Stimulated activated CD8-positive, alpha-beta memory T cell treated with anti-CD3 and anti-CD28 coated beads, Interleukin-15, amount 100 ng/mL, for 24 hours (primary cell): ENCODE measurements around the gene TSPAN4.

Experiments used
- DNase-seq: peaks from one replicate; pipeline ENCODE4 v3.0.0-alpha.2; 2020; ENCODE audit warnings: low read depth

TSPAN4 gene

DNA sequence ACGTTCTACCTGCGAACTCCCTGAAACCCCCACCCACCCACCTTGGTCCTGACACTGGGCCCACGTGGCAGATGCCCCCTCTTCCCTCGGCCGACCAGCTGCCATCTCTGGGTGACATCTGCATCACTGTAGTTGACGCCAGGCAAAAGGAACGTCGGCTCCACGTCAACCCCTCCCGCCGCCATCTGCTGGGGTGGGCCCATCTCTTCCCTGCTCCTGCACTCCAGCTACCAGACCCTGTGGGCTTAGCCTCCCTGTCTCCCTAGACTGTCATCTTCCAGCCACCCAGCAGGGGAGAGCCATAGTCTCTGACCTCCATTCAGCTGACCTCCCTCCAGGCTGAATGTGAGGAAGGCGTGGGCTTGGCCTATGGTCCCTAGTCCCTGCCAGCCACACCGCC is 46.6 kb downstream of the TSPAN4 start:
- DNase-seq = no peak

DNA sequence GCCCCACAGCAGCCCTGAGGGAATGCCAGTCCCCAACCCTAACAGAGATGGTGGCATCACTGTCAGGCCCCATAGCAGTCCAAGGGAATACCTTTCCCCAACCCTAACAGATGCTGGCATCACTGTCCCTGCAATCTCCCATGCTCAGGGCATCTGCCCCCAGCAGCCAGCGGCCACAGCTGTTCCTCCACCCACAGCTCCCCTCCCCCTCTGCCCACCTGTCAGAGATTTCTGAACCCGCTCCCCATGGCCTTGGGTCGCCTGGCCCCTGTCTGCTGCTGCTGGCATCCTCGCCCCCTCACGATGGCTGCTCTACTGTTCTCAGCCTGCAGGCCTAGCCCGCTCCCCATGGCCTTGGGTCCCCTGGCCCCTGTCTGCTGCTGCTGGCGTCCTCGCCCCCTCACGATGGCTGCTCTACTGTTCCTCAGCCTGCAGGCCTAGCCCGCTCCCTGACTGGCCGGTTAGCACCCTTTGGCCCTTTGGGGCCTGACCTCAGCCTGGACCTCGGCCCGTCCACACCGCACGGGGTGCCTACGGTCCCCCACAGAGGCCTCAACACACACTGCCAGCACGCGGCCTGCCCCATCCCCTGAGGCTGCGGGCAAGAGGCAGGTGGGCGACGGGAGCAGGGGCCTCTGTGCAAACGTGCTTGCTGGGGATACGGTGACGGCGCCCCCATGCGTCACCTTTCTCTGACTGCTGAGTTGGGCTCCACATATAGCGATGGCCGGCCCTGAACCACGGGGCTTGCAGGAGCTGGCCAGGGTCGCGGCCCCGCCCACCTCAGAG is 47.2 kb downstream of the TSPAN4 start:
- DNase-seq = no peak

DNA sequence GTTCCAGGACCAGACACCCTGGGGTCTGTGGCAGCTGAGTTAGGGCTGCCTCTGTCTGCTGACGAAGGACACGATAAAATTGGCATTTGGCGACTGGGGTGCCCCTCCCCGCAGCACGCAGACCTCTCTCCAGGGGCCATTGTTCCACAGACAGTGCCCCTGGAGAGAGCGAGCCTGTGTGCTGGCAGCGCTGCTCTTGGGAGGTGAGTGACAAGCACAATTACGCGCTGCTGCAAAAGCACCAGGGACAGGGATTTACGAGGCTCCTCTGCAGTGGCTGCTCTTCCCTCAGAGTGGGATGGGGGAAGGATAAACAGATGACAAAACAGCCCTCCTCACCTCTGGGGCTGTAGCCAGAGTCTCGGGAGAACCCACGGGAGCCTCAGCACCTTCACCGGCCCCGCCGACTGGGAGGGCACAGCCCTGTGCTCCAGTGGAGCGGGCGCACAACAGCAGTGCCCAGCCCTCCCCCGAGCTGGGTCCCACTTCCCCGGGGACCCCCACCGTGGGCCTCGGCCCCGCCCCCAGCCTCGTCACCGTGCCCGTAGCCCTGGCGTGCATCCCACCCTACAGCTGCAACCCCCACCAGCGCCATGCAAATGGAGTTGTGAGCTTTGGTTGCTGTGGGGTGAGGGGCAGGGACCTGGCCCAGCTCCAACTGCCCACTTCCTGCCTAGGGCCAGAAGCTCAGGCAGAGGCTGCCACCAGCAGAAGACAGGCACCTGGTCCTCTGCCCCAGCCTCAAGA is 48.3 kb downstream of the TSPAN4 start:
- no peak for DNase-seq

DNA sequence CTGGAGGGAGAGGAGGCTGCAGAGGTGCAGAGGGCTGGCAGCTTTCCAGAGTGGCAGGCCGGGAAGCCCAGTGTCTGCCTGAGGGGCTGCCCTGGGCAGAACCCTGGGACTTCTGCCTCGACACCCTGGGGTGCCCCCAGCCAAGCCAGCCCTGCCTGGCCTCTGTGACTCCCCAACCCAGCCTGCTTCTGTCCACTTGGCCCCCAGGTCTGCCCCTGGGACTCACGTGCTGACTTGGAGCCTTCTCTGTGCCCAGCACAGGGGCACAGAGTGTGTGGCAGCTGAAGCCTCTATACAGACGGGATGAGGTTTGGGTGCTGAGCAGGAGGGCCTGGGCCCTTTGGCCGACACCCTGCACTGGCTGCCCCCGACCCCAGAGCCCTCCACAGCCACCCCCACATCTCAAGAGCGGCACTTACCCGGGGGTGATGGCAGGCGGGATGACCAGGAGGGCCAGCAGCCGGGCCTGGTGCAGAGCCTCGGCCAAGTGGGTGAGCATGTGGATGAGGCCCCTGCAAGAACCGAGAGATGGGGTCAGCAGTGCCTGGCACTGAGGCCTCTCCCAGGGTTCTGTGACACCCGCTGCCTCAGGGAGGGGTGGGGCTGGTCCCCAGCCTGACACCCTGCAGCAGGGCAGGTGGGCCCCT is 50.5 kb downstream of the TSPAN4 start:
- no peak for DNase-seq

DNA sequence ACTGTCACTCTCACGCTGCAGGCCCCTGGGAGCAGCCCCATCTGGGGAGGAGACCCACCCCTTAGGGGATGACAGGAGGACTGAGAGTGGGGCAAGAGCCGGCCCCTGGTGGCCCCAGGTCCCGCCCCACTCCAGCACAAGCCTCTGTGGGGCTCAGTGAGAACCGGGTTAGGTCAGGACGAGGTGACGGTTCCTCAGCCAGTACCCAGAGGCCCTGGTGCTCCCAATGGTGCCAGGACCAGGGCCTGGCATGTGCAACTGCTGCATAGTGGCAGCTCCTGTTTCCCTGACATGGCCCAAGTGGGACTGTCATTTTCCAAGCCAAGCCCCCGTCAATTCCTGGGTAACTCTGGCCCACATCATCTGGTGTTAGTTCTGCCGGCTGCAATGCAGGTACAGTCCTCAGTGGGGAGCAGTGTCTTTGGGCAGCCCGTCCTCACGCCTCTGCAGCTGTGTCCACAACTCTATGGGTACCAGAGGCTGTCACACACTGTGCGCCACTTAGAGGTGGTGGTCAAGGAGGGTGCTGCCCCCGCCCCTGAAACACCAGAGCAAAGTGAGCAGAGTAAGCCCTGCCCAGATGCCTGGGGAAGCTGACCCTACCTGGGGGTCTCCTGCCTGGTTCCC is 52.0 kb downstream of the TSPAN4 start:
- no peak for DNase-seq

DNA sequence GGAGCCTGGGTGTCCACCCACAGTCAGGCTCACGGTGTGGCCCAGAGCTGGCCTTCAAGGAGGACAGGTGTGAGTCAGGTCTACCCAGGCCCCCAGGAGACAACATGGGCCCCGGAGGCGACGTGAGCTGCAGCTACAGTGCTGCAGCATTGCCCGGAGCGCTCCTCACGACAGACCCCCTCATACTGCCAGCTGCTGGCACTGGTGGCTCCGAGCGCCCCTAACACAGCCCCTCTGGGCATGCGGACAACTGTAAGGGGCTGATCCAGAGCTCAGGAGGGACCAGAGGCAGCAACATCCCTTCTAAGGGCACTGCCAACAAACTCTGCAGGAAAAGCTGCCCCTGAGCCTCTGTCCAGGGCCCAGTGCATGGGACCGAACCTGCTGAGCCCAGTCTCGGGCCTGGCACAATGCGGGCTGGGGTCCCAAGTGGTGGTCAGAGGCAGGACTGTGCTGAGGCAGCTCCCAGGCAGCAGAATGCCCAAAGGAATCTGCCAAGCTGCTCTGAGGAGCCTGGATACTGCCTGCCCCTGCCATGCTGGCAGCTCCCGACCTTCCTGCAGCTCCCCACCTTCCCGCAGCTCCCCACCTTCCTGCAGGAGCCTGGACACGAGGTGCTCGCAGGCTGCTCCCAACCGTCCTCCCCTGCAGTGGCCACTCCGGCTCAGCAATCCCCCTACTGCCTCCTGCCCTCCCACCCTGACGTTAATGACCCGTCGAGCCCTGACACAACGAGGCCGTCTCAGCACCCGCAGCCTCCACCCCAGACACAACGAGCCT is 52.9 kb downstream of the TSPAN4 start:
- DNase-seq = no peak

DNA sequence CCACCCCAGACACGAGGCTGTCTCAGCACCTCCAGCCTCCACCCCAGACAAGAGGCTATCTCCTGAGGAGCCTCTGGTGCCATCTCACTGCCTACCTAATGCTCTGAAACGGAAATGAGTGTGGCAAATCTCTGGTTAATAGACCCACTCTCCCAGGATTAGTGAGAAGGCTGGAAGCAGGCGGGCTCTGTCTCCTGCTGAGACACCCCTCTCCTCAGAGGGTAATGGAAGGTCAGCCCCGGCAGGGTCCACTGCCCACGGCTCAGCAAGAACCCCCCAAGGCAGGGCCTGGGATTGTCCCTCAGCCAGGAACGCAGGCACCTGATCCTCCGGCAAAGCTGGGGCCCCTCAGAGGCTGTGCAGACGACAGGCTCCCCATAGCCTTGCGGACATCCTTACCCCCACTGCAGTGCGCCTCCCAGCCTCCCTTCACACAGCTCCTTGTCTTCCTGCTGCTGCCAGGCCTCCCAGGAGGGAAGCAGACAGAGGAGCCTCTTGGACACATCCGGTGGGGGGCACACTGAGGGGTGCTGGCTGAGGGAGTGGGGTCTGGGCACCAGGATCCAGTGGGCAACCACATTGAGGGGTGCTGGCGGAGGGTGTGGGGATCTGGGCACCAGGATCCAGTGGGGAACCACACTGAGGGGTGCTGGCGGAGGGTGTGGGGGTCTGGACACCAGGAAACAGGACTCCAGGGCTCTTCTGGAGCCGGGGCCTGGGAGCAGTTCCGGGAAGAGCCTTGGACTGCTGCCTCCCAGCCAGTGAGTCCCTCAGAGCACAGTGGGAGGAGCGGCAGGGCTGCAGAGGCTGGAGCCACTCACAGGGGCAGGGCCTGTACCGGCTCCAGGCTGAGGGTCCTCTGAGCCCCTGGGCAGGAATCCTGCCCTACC is 54.8 kb downstream of the TSPAN4 start:
- no peak for DNase-seq

DNA sequence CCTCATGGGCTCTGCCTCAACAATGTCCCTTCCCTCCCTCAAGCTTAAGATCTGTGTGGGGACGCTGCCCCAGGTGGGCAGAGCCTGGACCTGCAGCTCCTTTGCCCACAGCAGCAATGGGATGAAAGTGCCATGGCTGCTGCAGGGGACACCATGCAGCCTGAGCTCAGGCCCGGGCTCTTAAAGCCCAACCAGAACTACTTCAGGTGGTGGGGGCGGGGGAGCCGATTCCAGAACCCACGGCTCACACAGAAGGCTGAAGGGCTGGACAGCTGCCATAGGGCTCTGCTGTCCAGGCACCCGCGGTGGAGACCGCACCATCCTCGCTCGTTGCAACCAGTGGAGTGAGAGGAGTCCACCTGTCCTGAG is 55.5 kb downstream of the TSPAN4 start:
- DNase-seq = no peak

DNA sequence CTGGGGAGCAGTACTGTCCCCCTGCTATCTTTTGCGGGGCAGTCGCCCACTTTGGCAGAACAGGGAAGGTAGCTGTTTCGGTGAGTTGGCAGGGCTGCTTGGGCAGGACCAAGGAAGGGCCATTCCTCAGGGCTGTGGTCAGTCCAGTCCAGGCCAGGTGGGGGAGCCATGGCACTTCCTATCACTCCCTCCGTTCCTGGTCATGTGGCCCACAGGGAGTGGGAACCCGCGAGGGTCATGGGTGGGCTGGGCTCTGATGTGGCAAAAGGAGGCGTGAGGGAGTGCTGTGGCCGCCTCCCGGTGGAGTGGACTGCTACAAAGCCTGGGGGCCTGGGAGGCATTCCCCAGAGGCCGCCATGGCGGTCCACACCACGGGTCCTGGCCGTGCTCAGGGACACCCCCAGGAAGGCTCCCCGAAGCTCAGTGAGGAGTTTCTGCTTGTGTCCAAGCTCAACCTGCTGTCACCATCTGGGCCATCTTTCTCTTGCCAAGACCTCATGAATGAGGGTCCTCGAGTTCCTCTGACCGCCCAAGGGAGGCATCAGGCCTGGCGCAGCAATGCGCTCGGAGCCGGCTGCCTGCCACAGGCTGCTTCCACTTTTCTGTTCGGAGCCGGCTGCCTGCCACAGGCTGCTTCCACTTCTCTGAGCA is 56.0 kb downstream of the TSPAN4 start:
- no peak for DNase-seq

DNA sequence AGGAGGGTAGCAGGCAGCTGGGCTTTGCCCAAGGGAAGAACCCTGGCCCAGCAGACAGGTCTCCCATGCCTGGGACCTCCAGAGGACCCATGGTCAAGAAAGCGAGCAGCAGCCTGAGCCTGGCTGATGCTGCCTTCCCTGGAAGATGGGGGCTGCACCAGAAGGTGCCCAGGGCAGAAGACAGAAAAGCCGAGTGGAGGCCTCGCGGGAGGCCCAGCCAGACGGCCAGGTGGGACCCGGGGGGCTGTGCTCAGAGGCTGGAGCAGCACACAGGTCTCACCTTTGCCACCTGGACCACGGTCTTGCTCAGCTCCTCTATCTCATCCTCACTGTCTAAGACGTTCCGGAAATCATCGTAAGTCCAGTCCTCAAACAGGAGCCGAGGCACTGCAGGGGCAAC is 57.1 kb downstream of the TSPAN4 start:
- DNase-seq = no peak

DNA sequence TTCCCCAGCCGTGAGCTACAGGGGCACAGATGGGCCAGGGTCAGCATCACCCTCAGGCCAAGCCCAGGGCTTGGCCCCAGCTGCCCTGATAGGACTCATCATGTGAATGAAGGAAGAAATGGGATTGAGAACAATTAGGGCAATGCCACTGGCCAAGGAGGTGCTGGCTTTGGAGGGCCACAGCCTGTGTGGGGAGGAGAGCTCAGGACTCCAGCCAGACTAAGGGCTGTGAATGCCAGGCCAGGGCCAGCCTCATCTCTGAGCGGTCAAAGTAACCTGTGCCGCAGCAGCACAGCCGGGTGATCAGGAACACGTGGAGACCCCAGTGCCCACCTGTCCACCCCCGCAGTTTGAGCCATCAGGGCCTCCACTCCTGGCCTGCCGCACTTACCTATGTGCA is 57.9 kb downstream of the TSPAN4 start:
- DNase-seq = no peak

DNA sequence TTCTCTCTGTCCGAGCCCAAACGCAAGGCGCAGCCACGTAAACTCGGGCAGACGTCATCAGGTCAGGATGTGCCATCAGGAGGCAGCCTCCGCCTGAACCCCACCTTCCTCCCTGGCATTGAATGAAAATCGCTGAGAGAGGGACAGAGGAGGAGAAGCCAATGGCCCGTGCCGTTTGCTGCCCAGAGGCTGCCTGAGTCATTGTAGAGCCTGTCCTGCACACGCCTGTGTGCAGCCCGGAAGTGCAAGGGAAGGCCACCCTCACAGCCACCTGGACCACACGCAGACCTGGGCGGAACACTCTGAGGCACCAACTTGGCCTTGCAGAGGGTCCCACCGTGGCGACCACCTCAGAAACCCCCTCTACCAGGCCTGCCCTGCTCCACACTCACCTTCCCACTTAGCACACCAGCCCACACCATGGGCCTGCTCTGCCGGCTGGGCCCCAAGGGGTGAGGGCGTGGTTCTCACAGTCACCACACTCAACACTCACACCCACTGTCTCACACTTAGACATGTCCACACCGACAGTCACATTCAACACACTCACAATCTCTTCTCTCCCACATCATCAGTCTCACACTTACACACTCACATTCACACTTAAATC is 58.9 kb downstream of the TSPAN4 start:
- DNase-seq = no peak

DNA sequence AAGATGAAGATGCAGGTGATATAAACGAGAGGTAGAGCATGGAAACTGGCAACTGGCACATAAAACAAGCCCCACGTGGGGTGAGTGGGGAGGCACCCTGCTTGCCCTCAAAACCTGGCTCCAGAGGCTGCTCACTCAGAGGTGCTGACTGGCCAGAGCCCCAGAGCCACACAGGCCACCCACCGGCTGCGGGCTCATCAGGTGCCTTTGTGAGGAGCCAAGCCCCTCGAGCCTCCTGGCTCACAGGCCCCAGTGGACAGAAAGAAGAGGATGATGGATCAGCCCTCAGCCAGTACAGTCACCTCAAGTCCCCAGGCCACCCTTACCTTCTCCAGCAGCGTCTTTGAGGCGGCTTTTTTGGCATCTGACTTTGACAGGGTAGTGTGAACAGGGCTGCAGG is 61.7 kb downstream of the TSPAN4 start:
- no peak for DNase-seq

DNA sequence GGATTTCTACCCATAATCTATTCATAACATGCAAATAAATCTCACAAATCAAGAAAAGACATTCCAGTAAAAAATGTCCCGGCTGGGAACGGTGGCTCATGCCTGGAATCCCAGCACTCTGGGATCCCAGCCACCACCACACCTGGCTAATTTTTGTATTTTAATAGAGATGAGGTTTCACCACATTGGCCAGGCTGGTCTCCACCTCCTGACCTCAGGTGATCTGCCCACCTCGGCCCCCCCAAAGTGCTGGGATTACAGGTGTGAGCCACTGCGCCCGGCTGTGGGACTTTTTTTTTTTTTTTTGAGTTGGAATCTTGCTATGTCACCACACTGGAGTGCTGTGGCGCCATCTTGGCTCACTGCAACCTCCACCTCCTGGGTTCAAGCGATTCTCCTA is 63.3 kb downstream of the TSPAN4 start:
- no peak for DNase-seq

DNA sequence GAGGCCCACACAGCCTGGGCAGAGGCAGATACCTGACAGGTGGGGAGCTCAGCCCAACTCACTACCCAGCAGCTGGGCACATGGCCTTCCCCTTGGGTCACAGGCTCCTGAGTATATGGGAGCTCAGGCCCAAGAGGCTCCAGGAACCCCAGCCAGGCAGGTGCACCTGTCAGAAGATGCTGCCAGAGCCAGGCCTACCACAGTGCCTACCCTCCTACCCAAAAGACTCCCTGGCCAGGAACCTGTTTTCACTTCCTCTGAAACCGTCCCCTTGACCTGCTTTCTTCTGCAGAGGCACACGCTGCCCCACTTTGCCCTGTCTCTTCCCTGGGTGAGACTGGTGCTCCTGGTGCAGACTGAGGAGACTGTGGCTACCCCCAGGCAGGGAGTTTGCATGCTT is 65.0 kb downstream of the TSPAN4 start:
- DNase-seq = no peak

DNA sequence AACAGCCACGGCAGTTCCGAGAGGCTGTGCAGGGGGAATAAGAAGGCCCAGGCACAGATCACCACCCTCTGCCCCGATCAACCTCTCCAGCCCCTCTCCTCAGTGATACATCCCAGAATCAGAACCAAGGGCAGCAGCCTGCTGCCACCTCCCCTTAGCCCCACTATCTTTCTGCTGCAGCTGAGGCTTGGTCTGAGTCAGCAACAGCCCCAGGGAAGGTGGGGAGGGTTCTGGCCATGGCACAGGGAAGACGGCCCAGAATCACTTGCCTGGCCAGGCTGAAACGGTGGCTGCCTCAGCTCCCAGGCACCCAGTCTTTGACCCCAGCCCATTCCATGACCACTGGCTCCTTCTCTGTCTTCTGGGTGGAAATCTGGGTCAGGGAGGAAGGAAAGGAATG is 65.6 kb downstream of the TSPAN4 start:
- no peak for DNase-seq

DNA sequence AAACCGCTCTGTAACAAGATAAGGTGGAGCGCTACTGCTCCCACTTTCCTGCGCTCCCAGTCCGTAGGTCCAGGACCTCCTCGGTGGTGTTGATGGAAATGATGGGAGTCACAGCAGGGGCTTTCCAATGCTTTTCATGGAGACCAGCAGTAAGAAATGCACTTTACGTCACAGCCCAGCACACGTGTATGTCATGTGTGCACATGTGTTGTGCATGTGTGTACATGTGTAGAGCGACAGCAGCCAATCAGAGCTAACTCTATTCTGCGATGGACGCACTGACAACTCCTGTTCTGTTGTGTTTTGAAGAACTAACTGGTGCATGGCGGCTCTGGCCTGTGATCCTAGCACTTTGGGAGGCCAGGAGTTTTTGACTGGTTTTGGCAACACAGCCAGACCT is 66.8 kb downstream of the TSPAN4 start:
- no peak for DNase-seq

DNA sequence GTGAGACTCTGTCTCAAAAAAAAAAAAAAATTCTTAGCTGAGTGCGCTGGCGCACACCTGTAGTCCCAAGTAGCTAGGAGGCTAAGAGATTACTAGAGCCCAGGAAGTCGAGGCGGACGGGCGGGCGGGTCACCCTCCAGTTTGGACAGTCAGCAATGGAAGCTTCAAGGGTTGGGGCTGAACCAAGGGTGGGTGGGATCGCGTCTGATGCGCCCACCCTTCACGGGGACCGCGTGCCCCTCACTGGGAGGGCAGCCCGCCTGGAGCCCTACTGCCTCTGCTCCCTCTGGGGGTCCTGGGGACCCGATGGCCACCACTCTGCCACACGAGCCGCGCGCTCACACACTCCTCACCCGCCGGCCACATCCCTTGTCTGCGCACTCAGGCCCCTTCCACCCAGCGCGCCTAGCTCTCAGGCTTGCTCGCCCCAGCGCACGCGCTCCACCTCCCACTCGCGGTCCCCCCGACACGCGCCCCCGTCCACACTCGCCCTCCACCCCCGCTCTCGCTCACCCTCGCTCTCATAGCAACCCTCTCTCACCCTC is 67.5 kb downstream of the TSPAN4 start:
- DNase-seq = no peak

DNA sequence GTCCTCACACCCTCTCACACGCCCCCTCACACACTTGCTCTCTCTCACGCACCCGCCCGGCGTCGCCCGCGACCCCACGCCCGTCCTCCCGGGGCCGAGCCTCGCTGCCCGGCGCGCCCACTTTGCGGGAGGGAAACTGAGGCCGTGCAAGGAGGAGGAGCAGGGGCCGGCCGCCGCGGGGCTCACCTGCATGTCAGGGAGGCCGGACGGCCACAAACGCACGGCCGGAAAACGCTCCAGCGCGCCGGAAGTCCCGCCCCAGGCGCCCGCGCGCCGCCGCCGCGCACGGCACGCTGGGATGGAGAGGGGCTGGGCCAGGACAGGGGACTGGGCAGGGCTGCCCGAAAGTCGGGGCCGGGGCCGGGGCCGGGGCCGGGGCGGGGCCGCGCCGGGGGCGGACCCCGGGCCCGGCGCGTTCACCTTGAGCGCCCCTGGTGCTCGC is 68.0 kb downstream of the TSPAN4 start, which contains the start of gene CHID1:
TSS of gene CHID1 (minus strand) at position 222 of the 442 bp plus-strand sequence. CDS start 5,994 bp downstream, outside the sequence.
- peak; percentile 85 for DNase-seq
